ENCODE measurements around the gene CDH5. TPM values are rescaled to one million over a fixed set of nuclear protein-coding genes. Genes with fewer than 3 reads are reported as not detected.
"Not testable (repeated sequence)": the region's sequence is repeated elsewhere in the genome, so short reads cannot be mapped to it uniquely, and the experiment has no call there.

CDH5 gene
- total RNA-seq, 1 donor from 2014 or later, result 9.6 TPM

DNA sequence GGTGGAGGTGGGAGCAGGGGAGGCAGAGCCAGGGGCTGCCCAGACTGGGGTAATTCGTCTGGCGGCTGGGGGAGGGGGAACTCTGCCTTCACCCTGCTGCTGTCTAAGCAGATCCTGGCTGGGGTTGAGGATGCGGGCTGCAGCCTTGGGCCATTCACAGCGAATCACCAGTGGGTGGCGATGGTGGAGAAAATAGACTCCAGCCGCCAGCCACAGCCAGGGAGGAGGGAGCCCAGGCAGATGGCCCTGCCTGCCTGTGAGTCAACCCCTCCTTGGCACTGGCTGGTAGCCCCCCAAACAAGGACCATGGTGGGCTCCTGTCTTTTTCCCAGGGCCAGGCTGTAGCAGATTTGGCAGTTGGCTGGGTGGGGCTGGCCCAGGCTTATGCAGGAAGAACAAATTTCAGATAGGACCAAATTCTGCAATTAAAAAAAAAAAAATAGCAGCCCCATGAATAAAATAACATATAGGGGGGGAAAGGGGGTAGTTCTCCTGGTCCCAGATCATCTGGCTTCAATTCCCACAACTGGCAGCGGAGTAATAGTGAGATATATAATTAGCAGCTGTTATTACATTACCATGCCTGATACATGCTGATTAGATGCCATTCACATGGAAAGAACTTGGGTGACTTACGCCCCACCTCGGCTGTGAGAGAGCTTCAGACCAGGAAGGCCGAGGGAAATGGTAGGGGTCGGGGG is 41.5 kb upstream of the CDH5 start:
- Mint-ChIP-seq H3K36me3 (ENCODE audit: unreplicated experiment) (no peaks in the 10 kb centered on the region), H3K4me3 (ENCODE audit: unreplicated experiment) (no peak overlapping the region), H3K27me3 (ENCODE audit: unreplicated experiment) (peaks cover 7% of the 10 kb centered on the region), H3K27ac (ENCODE audit: unreplicated experiment) (no peak overlapping the region), H3K9me3 (ENCODE audit: unreplicated experiment) (peaks cover 4% of the 10 kb centered on the region), H3K4me1 (ENCODE audit: low read depth, unreplicated experiment) (peaks cover 2% of the 10 kb centered on the region)
- peak; percentile 69 for DNase-seq
- TF ChIP-seq, protein P1, sequence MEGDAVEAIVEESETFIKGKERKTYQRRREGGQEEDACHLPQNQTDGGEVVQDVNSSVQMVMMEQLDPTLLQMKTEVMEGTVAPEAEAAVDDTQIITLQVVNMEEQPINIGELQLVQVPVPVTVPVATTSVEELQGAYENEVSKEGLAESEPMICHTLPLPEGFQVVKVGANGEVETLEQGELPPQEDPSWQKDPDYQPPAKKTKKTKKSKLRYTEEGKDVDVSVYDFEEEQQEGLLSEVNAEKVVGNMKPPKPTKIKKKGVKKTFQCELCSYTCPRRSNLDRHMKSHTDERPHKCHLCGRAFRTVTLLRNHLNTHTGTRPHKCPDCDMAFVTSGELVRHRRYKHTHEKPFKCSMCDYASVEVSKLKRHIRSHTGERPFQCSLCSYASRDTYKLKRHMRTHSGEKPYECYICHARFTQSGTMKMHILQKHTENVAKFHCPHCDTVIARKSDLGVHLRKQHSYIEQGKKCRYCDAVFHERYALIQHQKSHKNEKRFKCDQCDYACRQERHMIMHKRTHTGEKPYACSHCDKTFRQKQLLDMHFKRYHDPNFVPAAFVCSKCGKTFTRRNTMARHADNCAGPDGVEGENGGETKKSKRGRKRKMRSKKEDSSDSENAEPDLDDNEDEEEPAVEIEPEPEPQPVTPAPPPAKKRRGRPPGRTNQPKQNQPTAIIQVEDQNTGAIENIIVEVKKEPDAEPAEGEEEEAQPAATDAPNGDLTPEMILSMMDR (IDR thresholded peaks at IDR 0.05; ENCODE audit: partially characterized antibody, unreplicated experiment), result peak; percentile 12

DNA sequence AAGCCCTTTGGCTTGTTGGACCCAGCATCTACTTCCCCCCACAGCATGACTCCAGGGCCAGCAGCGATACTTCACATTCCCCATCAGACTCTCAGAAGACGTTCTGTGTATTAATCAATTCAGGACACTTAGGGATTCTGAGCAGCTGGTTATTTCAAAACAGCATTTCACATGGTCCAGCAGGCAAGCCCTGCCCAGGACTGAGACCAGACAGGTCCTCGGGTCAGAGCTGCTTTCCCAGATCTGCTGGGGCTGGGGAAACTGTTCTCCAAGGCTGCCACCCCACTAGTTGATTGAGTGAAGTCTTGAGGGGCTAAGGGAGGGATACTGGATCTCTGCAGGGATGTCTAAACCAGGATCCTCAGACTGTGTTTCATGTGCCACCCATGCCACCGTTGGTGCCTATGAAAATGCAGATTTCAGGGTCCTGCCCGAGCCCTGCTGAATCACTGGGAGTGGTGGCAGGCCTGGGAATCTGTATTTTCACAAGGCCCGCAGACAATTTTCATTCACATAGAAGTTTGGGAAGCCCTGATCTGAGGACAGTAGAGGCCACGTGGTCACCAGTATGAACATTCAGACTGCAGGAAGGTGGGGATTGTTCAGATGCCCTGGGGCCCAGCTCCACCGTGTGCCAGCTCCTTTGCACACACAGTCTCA is 40.6 kb upstream of the CDH5 start:
- peaks cover 6% of the 10 kb centered on the region for H3K9me3 Mint-ChIP-seq (ENCODE audit: unreplicated experiment)
- no peak overlapping the region for H3K27ac Mint-ChIP-seq (ENCODE audit: unreplicated experiment)
- peaks cover 2% of the 10 kb centered on the region for H3K4me1 Mint-ChIP-seq (ENCODE audit: low read depth, unreplicated experiment)

DNA sequence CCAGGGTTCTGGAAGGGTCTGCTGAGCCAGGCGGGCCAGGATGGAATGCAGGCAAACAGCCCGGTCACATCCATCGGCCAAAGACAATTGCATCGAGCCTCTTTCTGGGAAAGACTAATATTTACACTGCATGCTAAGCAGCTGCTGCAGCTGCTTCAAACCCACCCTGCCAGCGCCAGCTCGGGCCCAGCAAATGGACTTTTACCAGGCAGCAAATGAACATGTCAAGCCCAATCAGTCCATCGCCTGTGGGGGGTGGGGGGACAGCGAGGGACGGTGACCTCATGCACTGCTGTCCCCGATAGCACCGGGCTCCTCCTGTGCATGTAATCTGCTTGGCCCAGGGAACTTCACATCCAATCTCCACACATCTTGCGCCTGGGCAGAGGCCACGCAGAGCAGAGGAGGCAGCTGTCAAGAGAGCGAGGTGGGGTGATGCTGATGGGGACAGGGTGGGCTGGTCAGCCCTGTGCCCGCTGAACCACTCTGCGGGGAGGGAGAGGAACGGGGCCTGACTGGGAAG is 39.4 kb upstream of the CDH5 start:
- no peak for DNase-seq
- Mint-ChIP-seq H3K27me3 (ENCODE audit: unreplicated experiment) (peaks cover 11% of the 10 kb centered on the region), H3K9me3 (ENCODE audit: unreplicated experiment) (peaks cover 8% of the 10 kb centered on the region), H3K4me1 (ENCODE audit: low read depth, unreplicated experiment) (peaks cover 2% of the 10 kb centered on the region), H3K36me3 (ENCODE audit: unreplicated experiment) (peaks cover 10% of the 10 kb centered on the region), H3K4me3 (ENCODE audit: unreplicated experiment) (no peak overlapping the region), H3K27ac (ENCODE audit: unreplicated experiment) (no peak overlapping the region)
- TF ChIP-seq, protein P1 (IDR thresholded peaks at IDR 0.05; ENCODE audit: partially characterized antibody, unreplicated experiment), result no peak

More for the DNA sequence above, 40.6 kb upstream of the CDH5 start:
- no peak for DNase-seq
- Mint-ChIP-seq H3K36me3 (ENCODE audit: unreplicated experiment) (peaks cover 4% of the 10 kb centered on the region), H3K4me3 (ENCODE audit: unreplicated experiment) (no peak overlapping the region), H3K27me3 (ENCODE audit: unreplicated experiment) (peaks cover 7% of the 10 kb centered on the region)
- TF ChIP-seq, protein P1 (IDR thresholded peaks at IDR 0.05; ENCODE audit: partially characterized antibody, unreplicated experiment), result no peak

DNA sequence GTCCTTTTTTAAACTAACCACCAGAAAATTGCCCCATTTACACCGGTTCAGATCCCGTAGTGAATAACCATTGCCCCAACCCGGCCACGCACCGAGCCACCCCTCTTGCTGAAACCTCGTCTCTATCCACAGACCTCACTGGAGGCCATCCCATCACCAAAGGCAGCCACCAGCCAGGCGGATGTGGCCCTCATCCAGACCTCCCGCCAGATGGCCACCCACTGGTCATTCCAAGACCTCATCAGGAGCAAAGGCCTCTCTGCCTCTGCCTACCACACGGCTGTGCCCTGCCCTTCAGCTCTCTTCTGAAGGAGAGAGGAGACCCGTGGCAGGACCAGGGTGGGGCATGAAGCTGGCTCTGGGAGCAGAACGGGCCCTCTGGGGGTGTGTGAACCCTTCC is 38.2 kb upstream of the CDH5 start:
- Mint-ChIP-seq H3K27me3 (ENCODE audit: unreplicated experiment) (peaks cover 11% of the 10 kb centered on the region), H3K27ac (ENCODE audit: unreplicated experiment) (no peak overlapping the region), H3K4me1 (ENCODE audit: low read depth, unreplicated experiment) (peaks cover 2% of the 10 kb centered on the region), H3K9me3 (ENCODE audit: unreplicated experiment) (peaks cover 8% of the 10 kb centered on the region), H3K4me3 (ENCODE audit: unreplicated experiment) (no peak overlapping the region), H3K36me3 (ENCODE audit: unreplicated experiment) (peaks cover 10% of the 10 kb centered on the region)
- DNase-seq, result no peak
- TF ChIP-seq, protein P1 (IDR thresholded peaks at IDR 0.05; ENCODE audit: partially characterized antibody, unreplicated experiment), result no peak

DNA sequence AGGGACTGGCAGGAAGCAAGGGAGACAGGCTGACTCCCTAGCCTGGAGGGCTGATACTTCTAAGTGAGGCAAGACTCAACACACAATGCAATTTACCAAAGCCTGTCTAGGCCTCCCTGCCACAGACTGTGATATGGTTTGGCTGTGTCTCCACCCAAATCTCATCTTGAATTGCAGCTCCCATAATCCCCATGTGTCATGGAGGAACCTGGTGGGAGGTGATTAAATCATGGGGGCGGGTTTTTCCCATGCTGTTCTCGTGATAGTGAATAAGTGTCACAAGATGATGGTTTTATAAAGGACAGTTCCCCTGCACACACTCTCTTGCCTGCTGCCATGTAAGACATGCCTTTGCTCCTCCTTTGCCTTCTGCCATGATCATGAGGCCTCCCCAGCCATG is 35.0 kb upstream of the CDH5 start:
- not testable (repeated sequence) for H3K4me1 Mint-ChIP-seq (ENCODE audit: low read depth, unreplicated experiment); DNase-seq; H3K9me3 Mint-ChIP-seq (ENCODE audit: unreplicated experiment); H3K27ac Mint-ChIP-seq (ENCODE audit: unreplicated experiment); H3K4me3 Mint-ChIP-seq (ENCODE audit: unreplicated experiment)
- Mint-ChIP-seq H3K27me3 (ENCODE audit: unreplicated experiment) (peaks cover 11% of the 10 kb centered on the region), H3K36me3 (ENCODE audit: unreplicated experiment) (peaks cover 17% of the 10 kb centered on the region)
